HepG2 (cell line): ENCODE measurements around the gene METTL4. TPM values are rescaled to one million over a fixed set of nuclear protein-coding genes. Genes with fewer than 3 reads are reported as not detected.

ENCODE experiments used
- ATAC-seq: fragments of 200-7000 bp; cut with Tn5 transposase; 3 replicates; pipeline ENCODE4 v1.9.1; 2020; ENCODE audit warnings: mild to moderate bottlenecking, moderate library complexity
- BruUV-seq: library from RNA; stranded (reverse); fragments of 400-500 nt; replicated peaks from 2 replicates; lab custom pipeline; 2021; lab: Mats Ljungman, UMichigan
- CTCF ChIA-PET: fragments of 300-600 bp; formaldehyde crosslinking; extraction: SDS; loops from one replicate; lab custom pipeline; 2021; ENCODE audit warnings: low total read pairs, inconsistent platforms, low intra/inter-chr PET ratio; lab: Yijun Ruan, JAX
- POLR2A ChIA-PET: fragments of 350-600 bp; sonication (Branson Sonifier 250); formaldehyde crosslinking; loops from one replicate; lab custom pipeline; 2020; ENCODE audit warnings: antibody characterized with exemption, inconsistent platforms; lab: Yijun Ruan, JAX
- DNase-seq: peaks from one replicate; pipeline ENCODE4 v3.0.0-alpha.2; 2015; ENCODE audit warnings: low spot score
- FAIRE-seq: peaks from 3 replicates; lab custom pipeline; 2011; peaks lifted over from hg19 to GRCh38; lab: Jason Lieb, UNC
- H2AFZ ChIP-seq: one replicate; pipeline ENCODE4 v1.6.1; 2011; ENCODE audit warnings: low read length, inconsistent platforms
- H3K27ac ChIP-seq: fragments of 300-600 bp; 3 replicates; pipeline ENCODE4 v1.8.0; 2011; ENCODE audit warnings: mixed run types, mild to moderate bottlenecking, mixed read lengths, low read length, inconsistent platforms; ENCODE audit not compliant: insufficient read depth; ENCODE audit errors: extremely low read length
- H3K27me3 ChIP-seq, 2 experiments: fragments of 200-600 bp in 1 of 2; 2 replicates in 1 of 2; 3 replicates in 1 of 2; pipeline versions ENCODE4 v1.6.0 to v1.8.0; 2011; ENCODE audit warnings: low read length in 2 of 2, mild to moderate bottlenecking in 2 of 2, moderate library complexity in 2 of 2, inconsistent platforms in 1 of 2; ENCODE audit not compliant: insufficient read depth in 2 of 2, control insufficient read depth in 1 of 2
- H3K36me3 ChIP-seq, 2 experiments: fragments of 200-600 bp in 1 of 2; replicated peaks in 1 of 2; 2 replicates in 1 of 2; 3 replicates in 1 of 2; pipeline versions ENCODE4 v1.5.1 to v1.8.0; 2011; ENCODE audit warnings: low read length in 2 of 2, inconsistent platforms in 1 of 2; ENCODE audit not compliant: insufficient read depth in 2 of 2, control insufficient read depth in 1 of 2
- H3K4me1 ChIP-seq: 2 replicates; pipeline ENCODE4 v1.5.1; 2012; ENCODE audit warnings: low read length, inconsistent platforms; ENCODE audit not compliant: insufficient read depth
- H3K4me2 ChIP-seq: 2 replicates; pipeline ENCODE4 v1.6.0; 2011; ENCODE audit warnings: low read depth, low read length, inconsistent platforms
- H3K4me3 ChIP-seq, 3 experiments: fragments of 200-600 bp in 1 of 3; sonication (generic), shearing (Covaris generic) in 1 of 3; replicated peaks in 1 of 3; 2 replicates each; pipeline ENCODE4 v1.5.1; 2011 to 2016; ENCODE audit warnings: low read length in 3 of 3, inconsistent platforms in 2 of 3, low read depth in 2 of 3, mild to moderate bottlenecking in 2 of 3, control low read depth in 1 of 3, mixed read lengths in 1 of 3; ENCODE audit not compliant: insufficient read depth in 1 of 3
- H3K79me2 ChIP-seq: one replicate; pipeline ENCODE4 v1.6.1; 2011; ENCODE audit warnings: low read length, inconsistent platforms; ENCODE audit not compliant: insufficient read depth
- H3K9ac ChIP-seq: 2 replicates; pipeline ENCODE4 v1.6.0; 2011; ENCODE audit warnings: mild to moderate bottlenecking, low read depth, low read length, inconsistent platforms; ENCODE audit not compliant: insufficient read depth
- H3K9me3 ChIP-seq: 2 replicates; pipeline ENCODE4 v1.5.1; 2012; ENCODE audit warnings: mild to moderate bottlenecking, low read length
- H4K20me1 ChIP-seq: 2 replicates; pipeline ENCODE4 v1.6.0; 2011; ENCODE audit warnings: inconsistent platforms, mild to moderate bottlenecking, low read length, moderate library complexity; ENCODE audit not compliant: insufficient read depth
- HINFP ChIP-seq: sonication (generic); formaldehyde crosslinking; IDR thresholded peaks from 2 replicates; pipeline ENCODE4 v1.4.0; 2020; ENCODE audit warnings: low read depth, mild to moderate bottlenecking, missing genetic modification reagents
- KAT7 ChIP-seq: IDR thresholded peaks from 2 replicates; pipeline ENCODE4 v1.6.1; 2018; ENCODE audit warnings: borderline replicate concordance, missing compliant biosample characterization
- NR3C1 ChIP-seq: sonication (generic); formaldehyde crosslinking; IDR thresholded peaks from 2 replicates; pipeline ENCODE4 v1.4.0; 2020; ENCODE audit warnings: missing genetic modification reagents
- SRF ChIP-seq: IDR thresholded peaks from 2 replicates; pipeline ENCODE4 v1.6.1; 2011; ENCODE audit warnings: mild to moderate bottlenecking, low read depth, low read length, moderate library complexity
- ZFP62 ChIP-seq: sonication (generic); formaldehyde crosslinking; IDR thresholded peaks from 2 replicates; pipeline ENCODE4 v1.4.0; 2020; ENCODE audit warnings: missing genetic modification reagents
- ZNF572 ChIP-seq: sonication (generic); formaldehyde crosslinking; IDR thresholded peaks from 2 replicates; pipeline ENCODE4 v1.5.1; 2020; ENCODE audit warnings: mild to moderate bottlenecking, missing genetic modification reagents
- ZNF883 ChIP-seq: sonication (generic); formaldehyde crosslinking; IDR thresholded peaks from 2 replicates; pipeline ENCODE4 v1.5.1; 2020; ENCODE audit warnings: mild to moderate bottlenecking, missing genetic modification reagents; ENCODE audit errors: not compliant biosample characterization
- WGBS: methylation state at CpG from one replicate; pipeline ENCODE4 v1.1.6; 2017; ENCODE audit warnings: low lambda C conversion rate; 5-methylcytosine and 5-hydroxymethylcytosine counted together
- in situ Hi-C: cut with HindIII; loops from 2 replicates; pipeline ENCODE4 v1.10.0; 2017; ENCODE audit warnings: low pct_unique_long_range_greater_than_20kb; ENCODE audit not compliant: extremely low pct_ligation_motif_present
- intact Hi-C: fragments of 100-400 bp; cut with micrococcal nuclease; formaldehyde crosslinking; loops from one replicate; pipeline ENCODE4 v1.10.0; 2022; ENCODE audit not compliant: unreplicated experiment
- polyA plus RNA-seq, 8 experiments: library from polyadenylated mRNA; depleted of rRNA in 3 of 8; stranded (reverse) in 7 of 8; unstranded in 1 of 8; fragments of >200 nt; fragmentation: Illumina TruSeq in 4 of 8; extraction: Trizol in 4 of 8; gene quantifications; 2 replicates each; pipeline versions ENCODE4 v1.2.1 to v1.2.3, GENCODE V29; 2011 to 2016; ENCODE audit warnings: low read depth in 4 of 8, missing spikeins in 1 of 8, mixed read lengths in 1 of 8; ENCODE audit not compliant: insufficient read depth in 1 of 8
- total RNA-seq, 5 experiments: library from RNA; depleted of rRNA; stranded (reverse); fragments of >200 nt; fragmentation: Illumina TruSeq; extraction: Trizol; gene quantifications; 2 replicates each; pipeline ENCODE4 v1.2.3, GENCODE V29; 2016; ENCODE audit warnings: low read depth in 1 of 5
- TF ChIP-seq, protein P1 (sequence below): sonication (generic); formaldehyde crosslinking; IDR thresholded peaks from 2 replicates; pipeline ENCODE4 v1.8.0; 2022; ENCODE audit warnings: missing genetic modification reagents, low read depth, mild to moderate bottlenecking, borderline replicate concordance
- TF ChIP-seq, protein P2 (sequence below): IDR thresholded peaks from 2 replicates; pipeline ENCODE4 v1.6.1; 2016; ENCODE audit warnings: low read depth, missing genetic modification reagents, missing compliant biosample characterization
- TF ChIP-seq, protein P3 (sequence below): sonication (generic); formaldehyde crosslinking; IDR thresholded peaks from 2 replicates; pipeline ENCODE4 v1.5.0; 2020; ENCODE audit warnings: missing genetic modification reagents
- TF ChIP-seq, protein P4 (sequence below): sonication (generic); formaldehyde crosslinking; IDR thresholded peaks from 2 replicates; pipeline ENCODE4; 2020; ENCODE audit warnings: missing genetic modification reagents, mild to moderate bottlenecking, borderline replicate concordance

METTL4 gene
- total and polyA plus RNA-seq, 2 of the 13 experiments (the other 11 are each of a cell fraction or from before 2014, with no cell fraction given): 6.8 to 8.1 TPM

GRCh38 chr18:2537296-2537695 lies 34.0 kb downstream of the METTL4 start:
- Histone ChIP-seq H3K4me1 (no peaks in the 10 kb centered on the region), H3K27ac (no peak overlapping the region), H3K79me2 (no peaks in the 10 kb centered on the region), H3K9me3 (no peaks in the 10 kb centered on the region), H2AFZ (no peak overlapping the region), H4K20me1 (no peaks in the 10 kb centered on the region), H3K36me3 (peaks cover 0 to 4% of the 10 kb centered on the region in 2 experiments; a peak in 1 of 5 replicates), H3K9ac (no peak overlapping the region), H3K4me3 (no peak overlapping the region), H3K27me3 (no peaks in the 10 kb centered on the region)
- WGBS: 61% methylated on average over 3 of the region's 3 CpGs
- ChIA-PET POLR2A (no interaction called here), CTCF (no interaction called here)
- in situ Hi-C loops: loop anchor here (10.0 to 25.0 kb wide), 3 partner anchors 200 to 950 kb away; no protein-coding TSS in a partner anchor
- ATAC-seq (no peak), DNase-seq (no peak), FAIRE-seq (no peak)
- intact Hi-C loops: no loop called here
- TF ChIP-seq, protein P1, sequence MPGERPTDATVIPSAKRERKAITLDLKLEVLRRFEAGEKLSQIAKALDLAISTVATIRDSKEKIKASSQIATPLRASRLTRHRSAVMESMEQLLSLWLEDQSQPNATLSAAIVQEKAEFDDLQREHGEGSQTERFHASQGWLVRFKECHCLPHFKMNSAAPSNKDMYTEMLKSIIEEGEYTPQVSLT: no peak
- TF ChIP-seq SRF (no peak), HINFP (CRISPR knock-in tag) (no peak), ZNF883 (CRISPR knock-in tag) (no peak), ZFP62 (no peak), ZNF572 (CRISPR knock-in tag) (no peak), KAT7 (CRISPR knock-in tag) (no peak), NR3C1 (CRISPR knock-in tag) (no peak)
- TF ChIP-seq, protein P2, sequence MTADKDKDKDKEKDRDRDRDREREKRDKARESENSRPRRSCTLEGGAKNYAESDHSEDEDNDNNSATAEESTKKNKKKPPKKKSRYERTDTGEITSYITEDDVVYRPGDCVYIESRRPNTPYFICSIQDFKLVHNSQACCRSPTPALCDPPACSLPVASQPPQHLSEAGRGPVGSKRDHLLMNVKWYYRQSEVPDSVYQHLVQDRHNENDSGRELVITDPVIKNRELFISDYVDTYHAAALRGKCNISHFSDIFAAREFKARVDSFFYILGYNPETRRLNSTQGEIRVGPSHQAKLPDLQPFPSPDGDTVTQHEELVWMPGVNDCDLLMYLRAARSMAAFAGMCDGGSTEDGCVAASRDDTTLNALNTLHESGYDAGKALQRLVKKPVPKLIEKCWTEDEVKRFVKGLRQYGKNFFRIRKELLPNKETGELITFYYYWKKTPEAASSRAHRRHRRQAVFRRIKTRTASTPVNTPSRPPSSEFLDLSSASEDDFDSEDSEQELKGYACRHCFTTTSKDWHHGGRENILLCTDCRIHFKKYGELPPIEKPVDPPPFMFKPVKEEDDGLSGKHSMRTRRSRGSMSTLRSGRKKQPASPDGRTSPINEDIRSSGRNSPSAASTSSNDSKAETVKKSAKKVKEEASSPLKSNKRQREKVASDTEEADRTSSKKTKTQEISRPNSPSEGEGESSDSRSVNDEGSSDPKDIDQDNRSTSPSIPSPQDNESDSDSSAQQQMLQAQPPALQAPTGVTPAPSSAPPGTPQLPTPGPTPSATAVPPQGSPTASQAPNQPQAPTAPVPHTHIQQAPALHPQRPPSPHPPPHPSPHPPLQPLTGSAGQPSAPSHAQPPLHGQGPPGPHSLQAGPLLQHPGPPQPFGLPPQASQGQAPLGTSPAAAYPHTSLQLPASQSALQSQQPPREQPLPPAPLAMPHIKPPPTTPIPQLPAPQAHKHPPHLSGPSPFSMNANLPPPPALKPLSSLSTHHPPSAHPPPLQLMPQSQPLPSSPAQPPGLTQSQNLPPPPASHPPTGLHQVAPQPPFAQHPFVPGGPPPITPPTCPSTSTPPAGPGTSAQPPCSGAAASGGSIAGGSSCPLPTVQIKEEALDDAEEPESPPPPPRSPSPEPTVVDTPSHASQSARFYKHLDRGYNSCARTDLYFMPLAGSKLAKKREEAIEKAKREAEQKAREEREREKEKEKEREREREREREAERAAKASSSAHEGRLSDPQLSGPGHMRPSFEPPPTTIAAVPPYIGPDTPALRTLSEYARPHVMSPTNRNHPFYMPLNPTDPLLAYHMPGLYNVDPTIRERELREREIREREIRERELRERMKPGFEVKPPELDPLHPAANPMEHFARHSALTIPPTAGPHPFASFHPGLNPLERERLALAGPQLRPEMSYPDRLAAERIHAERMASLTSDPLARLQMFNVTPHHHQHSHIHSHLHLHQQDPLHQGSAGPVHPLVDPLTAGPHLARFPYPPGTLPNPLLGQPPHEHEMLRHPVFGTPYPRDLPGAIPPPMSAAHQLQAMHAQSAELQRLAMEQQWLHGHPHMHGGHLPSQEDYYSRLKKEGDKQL: no peak
- TF ChIP-seq, protein P3, sequence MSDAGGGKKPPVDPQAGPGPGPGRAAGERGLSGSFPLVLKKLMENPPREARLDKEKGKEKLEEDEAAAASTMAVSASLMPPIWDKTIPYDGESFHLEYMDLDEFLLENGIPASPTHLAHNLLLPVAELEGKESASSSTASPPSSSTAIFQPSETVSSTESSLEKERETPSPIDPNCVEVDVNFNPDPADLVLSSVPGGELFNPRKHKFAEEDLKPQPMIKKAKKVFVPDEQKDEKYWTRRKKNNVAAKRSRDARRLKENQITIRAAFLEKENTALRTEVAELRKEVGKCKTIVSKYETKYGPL (CRISPR knock-in tag): no peak
- TF ChIP-seq, protein P4, sequence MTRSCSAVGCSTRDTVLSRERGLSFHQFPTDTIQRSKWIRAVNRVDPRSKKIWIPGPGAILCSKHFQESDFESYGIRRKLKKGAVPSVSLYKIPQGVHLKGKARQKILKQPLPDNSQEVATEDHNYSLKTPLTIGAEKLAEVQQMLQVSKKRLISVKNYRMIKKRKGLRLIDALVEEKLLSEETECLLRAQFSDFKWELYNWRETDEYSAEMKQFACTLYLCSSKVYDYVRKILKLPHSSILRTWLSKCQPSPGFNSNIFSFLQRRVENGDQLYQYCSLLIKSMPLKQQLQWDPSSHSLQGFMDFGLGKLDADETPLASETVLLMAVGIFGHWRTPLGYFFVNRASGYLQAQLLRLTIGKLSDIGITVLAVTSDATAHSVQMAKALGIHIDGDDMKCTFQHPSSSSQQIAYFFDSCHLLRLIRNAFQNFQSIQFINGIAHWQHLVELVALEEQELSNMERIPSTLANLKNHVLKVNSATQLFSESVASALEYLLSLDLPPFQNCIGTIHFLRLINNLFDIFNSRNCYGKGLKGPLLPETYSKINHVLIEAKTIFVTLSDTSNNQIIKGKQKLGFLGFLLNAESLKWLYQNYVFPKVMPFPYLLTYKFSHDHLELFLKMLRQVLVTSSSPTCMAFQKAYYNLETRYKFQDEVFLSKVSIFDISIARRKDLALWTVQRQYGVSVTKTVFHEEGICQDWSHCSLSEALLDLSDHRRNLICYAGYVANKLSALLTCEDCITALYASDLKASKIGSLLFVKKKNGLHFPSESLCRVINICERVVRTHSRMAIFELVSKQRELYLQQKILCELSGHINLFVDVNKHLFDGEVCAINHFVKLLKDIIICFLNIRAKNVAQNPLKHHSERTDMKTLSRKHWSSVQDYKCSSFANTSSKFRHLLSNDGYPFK (CRISPR knock-in tag): no peak
- TF ChIP-seq, all 625 proteins: peak for 0
- H3K4me2 ChIP-seq: no peak overlapping the region
- no TSS peak for BruUV-seq
